OCI-LY7 (cell line): Measurements from ENCODE around the gene CNIH1.

ENCODE experiments used
- CTCF ChIP-seq: fragments of 200-600 bp; sonication (generic); conservative IDR thresholded peaks from 2 replicates; pipeline ENCODE4 v1.5.1; 2014; ENCODE audit warnings: mild to moderate bottlenecking, antibody characterized with exemption, low read length, moderate library complexity, mixed read lengths
- EZH2phosphoT487 ChIP-seq: fragments of 200-600 bp; sonication (generic); IDR thresholded peaks from 2 replicates; pipeline ENCODE4 v1.6.1; 2018; ENCODE audit warnings: low read depth, borderline replicate concordance, mild to moderate bottlenecking, mixed run types, antibody characterized with exemption, low read length, moderate library complexity, mixed read lengths

GRCh38 chr14:54385556-54385955 is 55.6 kb downstream of the CNIH1 start:
- no peak for TF ChIP-seq CTCF
- no peak for TF ChIP-seq EZH2phosphoT487
